ENCODE results near the gene RNLS.

The RNLS gene

DNA sequence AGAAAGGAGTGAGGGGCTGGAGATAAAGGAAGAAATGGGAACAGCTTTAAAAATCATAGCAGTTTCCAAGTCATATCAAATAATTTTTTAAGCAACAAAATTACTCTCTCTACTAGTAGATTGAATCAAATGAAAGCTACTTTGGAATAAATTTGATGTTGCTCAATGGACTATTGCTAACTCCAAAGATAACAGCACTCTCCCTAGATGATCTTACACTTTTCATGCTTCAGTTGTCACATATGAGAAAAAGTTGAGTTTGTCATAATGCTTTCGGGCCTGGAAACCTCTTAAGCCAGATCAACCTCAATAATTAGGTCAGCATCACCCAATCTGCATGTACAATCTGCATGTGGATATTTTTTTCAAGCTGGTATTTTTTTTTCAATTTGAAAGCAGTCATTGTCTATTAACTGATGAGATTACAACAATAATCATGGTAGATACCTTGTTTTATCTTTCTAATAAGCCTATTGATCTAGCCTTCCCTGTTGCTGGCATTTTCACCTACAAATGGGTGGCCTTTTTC lies 34.7 kb upstream of the RNLS start:
- TF ChIP-seq, protein P1, sequence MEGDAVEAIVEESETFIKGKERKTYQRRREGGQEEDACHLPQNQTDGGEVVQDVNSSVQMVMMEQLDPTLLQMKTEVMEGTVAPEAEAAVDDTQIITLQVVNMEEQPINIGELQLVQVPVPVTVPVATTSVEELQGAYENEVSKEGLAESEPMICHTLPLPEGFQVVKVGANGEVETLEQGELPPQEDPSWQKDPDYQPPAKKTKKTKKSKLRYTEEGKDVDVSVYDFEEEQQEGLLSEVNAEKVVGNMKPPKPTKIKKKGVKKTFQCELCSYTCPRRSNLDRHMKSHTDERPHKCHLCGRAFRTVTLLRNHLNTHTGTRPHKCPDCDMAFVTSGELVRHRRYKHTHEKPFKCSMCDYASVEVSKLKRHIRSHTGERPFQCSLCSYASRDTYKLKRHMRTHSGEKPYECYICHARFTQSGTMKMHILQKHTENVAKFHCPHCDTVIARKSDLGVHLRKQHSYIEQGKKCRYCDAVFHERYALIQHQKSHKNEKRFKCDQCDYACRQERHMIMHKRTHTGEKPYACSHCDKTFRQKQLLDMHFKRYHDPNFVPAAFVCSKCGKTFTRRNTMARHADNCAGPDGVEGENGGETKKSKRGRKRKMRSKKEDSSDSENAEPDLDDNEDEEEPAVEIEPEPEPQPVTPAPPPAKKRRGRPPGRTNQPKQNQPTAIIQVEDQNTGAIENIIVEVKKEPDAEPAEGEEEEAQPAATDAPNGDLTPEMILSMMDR (IDR thresholded peaks at IDR 0.05; ENCODE audit: low read depth, low read length): no peak
- Histone ChIP-seq H3K9me3 (ENCODE audit: severe bottlenecking) (no peaks in the 10 kb centered on the region), H3K36me3 (no peaks in the 10 kb centered on the region), H3K4me3 (ENCODE audit: low read depth, low read length) (no peak overlapping the region), H3K27ac (no peak overlapping the region), H3K27me3 (ENCODE audit: insufficient read depth, low read depth, severe bottlenecking) (no peaks in the 10 kb centered on the region)
- DNase-seq: no peak

GRCh38 chr10:88616250-88616977 lies 33.3 kb upstream of the RNLS start:
- Histone ChIP-seq H3K9me3 (ENCODE audit: severe bottlenecking) (no peaks in the 10 kb centered on the region), H3K27ac (no peak overlapping the region), H3K4me3 (ENCODE audit: low read depth, low read length) (no peak overlapping the region), H3K36me3 (no peaks in the 10 kb centered on the region), H3K27me3 (ENCODE audit: insufficient read depth, low read depth, severe bottlenecking) (no peaks in the 10 kb centered on the region)
- TF ChIP-seq, protein P1 (IDR thresholded peaks at IDR 0.05; ENCODE audit: low read depth, low read length): no peak
- DNase-seq: peak; percentile 5

- no peak overlapping the region for H3K4me3 ChIP-seq (ENCODE audit: low read depth, low read length)
- DNase-seq: no peak
- H3K27me3 ChIP-seq (ENCODE audit: insufficient read depth, low read depth, severe bottlenecking): no peaks in the 10 kb centered on the region
- no peaks in the 10 kb centered on the region for H3K9me3 ChIP-seq (ENCODE audit: severe bottlenecking)
- H3K36me3 ChIP-seq: no peaks in the 10 kb centered on the region
- H3K27ac ChIP-seq: no peak overlapping the region
- TF ChIP-seq, protein P1 (IDR thresholded peaks at IDR 0.05; ENCODE audit: low read depth, low read length): no peak
These were observed 25.7 kb upstream of the RNLS start for GRCh38 chr10:88608780-88609179.

DNA sequence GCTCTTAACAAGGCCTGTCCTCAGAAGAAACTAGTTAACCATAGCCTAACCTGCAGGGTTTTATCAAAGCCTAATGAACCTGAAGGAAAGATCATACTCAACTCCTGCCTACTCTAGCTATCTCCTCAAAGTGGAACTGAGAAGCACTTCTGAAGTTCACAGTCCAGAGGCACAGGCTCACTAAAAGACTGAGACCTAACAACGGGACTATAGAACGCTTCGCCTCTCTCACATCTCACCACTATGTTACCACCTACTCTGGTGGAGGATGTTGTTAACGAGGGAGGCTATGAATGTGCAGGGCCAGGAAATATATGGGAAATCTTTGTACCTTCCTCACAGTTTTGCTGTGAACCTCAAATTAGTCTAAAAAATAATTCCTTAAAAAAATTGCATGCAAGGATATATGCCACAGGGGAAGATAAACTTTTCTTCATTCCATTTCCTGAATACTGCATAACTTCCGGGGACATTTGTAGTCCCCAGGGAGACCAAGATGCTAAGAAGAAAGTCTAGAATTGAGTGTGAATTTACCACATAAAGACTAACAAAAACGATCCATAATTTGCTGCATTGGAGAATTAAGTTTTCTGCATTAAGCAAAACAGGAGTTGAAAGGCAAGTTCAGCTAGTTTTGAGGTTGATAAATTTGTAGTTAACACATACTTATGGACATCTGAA lies 25.1 kb upstream of the RNLS start:
- DNase-seq: no peak
- no peak overlapping the region for H3K27ac ChIP-seq
- H3K27me3 ChIP-seq (ENCODE audit: insufficient read depth, low read depth, severe bottlenecking): no peaks in the 10 kb centered on the region
- H3K9me3 ChIP-seq (ENCODE audit: severe bottlenecking): no peaks in the 10 kb centered on the region
- no peak overlapping the region for H3K4me3 ChIP-seq (ENCODE audit: low read depth, low read length)
- TF ChIP-seq, protein P1 (IDR thresholded peaks at IDR 0.05; ENCODE audit: low read depth, low read length): no peak
- no peaks in the 10 kb centered on the region for H3K36me3 ChIP-seq

GRCh38 chr10:88598055-88598454 lies 14.9 kb upstream of the RNLS start:
- no peak overlapping the region for H3K4me3 ChIP-seq (ENCODE audit: low read depth, low read length)
- no peak overlapping the region for H3K27ac ChIP-seq
- DNase-seq: no peak
- no peaks in the 10 kb centered on the region for H3K27me3 ChIP-seq (ENCODE audit: insufficient read depth, low read depth, severe bottlenecking)
- TF ChIP-seq, protein P1 (IDR thresholded peaks at IDR 0.05; ENCODE audit: low read depth, low read length): no peak
- H3K9me3 ChIP-seq (ENCODE audit: severe bottlenecking): no peaks in the 10 kb centered on the region
- no peaks in the 10 kb centered on the region for H3K36me3 ChIP-seq

Data from WERI-Rb-1 (cell line).